H9 (cell line): Measurements from ENCODE around the gene SOHLH2. TPM values are rescaled to one million over a fixed set of nuclear protein-coding genes. Genes with fewer than 3 reads are reported as not detected.

Experiments used
- DNase-seq: peaks from one replicate; pipeline ENCODE4 v3.0.0-alpha.2; 2017
- H2AFZ ChIP-seq: one replicate; pipeline ENCODE4 v1.6.1; 2013; ENCODE audit warnings: mild to moderate bottlenecking, low read length, control low read depth, moderate library complexity
- H2AK5ac ChIP-seq: 2 replicates; pipeline ENCODE4 v1.6.1; 2013; ENCODE audit warnings: low read length, control low read depth, mixed read lengths; ENCODE audit not compliant: insufficient read length
- H2BK120ac ChIP-seq: one replicate; pipeline ENCODE4 v1.6.1; 2013; ENCODE audit warnings: low read depth, mild to moderate bottlenecking, low read length, control low read depth, inconsistent platforms; ENCODE audit not compliant: poor library complexity, severe bottlenecking
- H2BK12ac ChIP-seq: 2 replicates; pipeline ENCODE4 v1.6.1; 2013; ENCODE audit warnings: low read length, control low read depth, mixed read lengths, low read depth; ENCODE audit not compliant: insufficient read length
- H2BK15ac ChIP-seq: 2 replicates; pipeline ENCODE4 v1.6.1; 2013; ENCODE audit warnings: low read depth, low read length, control low read depth
- H2BK20ac ChIP-seq: one replicate; pipeline ENCODE4 v1.6.1; 2013; ENCODE audit warnings: low read depth, mild to moderate bottlenecking, low read length, control low read depth, inconsistent platforms; ENCODE audit not compliant: poor library complexity, severe bottlenecking
- H2BK5ac ChIP-seq: 2 replicates; pipeline ENCODE4 v1.6.1; 2013; ENCODE audit warnings: low read length, control low read depth, mixed read lengths; ENCODE audit not compliant: insufficient read length
- H3K14ac ChIP-seq: 2 replicates; pipeline ENCODE4 v1.6.1; 2013; ENCODE audit warnings: low read length, control low read depth; ENCODE audit not compliant: insufficient read depth
- H3K18ac ChIP-seq: 2 replicates; pipeline ENCODE4 v1.6.1; 2013; ENCODE audit warnings: low read depth, mild to moderate bottlenecking, mixed read lengths, low read length, control low read depth; ENCODE audit not compliant: insufficient read length
- H3K23ac ChIP-seq: 2 replicates; pipeline ENCODE4 v1.6.1; 2013; ENCODE audit warnings: low read length, control low read depth, mixed read lengths, low read depth; ENCODE audit not compliant: insufficient read length
- H3K23me2 ChIP-seq: 2 replicates; pipeline ENCODE4 v1.6.1; 2013; ENCODE audit warnings: low read depth, mild to moderate bottlenecking, mixed read lengths, low read length, control low read depth; ENCODE audit not compliant: insufficient read length, poor library complexity, severe bottlenecking
- H3K27ac ChIP-seq: 2 replicates; pipeline ENCODE4 v1.5.1; 2013; ENCODE audit warnings: low read length, control low read depth, mixed read lengths, low read depth; ENCODE audit not compliant: insufficient read length
- H3K27me3 ChIP-seq: 2 replicates; pipeline ENCODE4 v1.6.1; 2013; ENCODE audit warnings: low read length, control low read depth, inconsistent platforms; ENCODE audit not compliant: insufficient read depth
- H3K4ac ChIP-seq: 2 replicates; pipeline ENCODE4 v1.6.1; 2013; ENCODE audit warnings: low read depth, mild to moderate bottlenecking, control low read depth, inconsistent platforms, low read length, moderate library complexity
- H3K4me1 ChIP-seq: 2 replicates; pipeline ENCODE4 v1.6.1; 2013; ENCODE audit warnings: low read length, control low read depth, inconsistent platforms; ENCODE audit not compliant: insufficient read depth
- H3K4me2 ChIP-seq: 2 replicates; pipeline ENCODE4 v1.6.1; 2013; ENCODE audit warnings: low read length, control low read depth, mixed read lengths; ENCODE audit not compliant: insufficient read length, insufficient read depth
- H3K56ac ChIP-seq: 2 replicates; pipeline ENCODE4 v1.6.1; 2013; ENCODE audit warnings: low read depth, mild to moderate bottlenecking, mixed read lengths, low read length, control low read depth; ENCODE audit not compliant: insufficient read length
- H3K79me1 ChIP-seq: 2 replicates; pipeline ENCODE4 v1.6.1; 2013; ENCODE audit warnings: low read depth, mild to moderate bottlenecking, moderate library complexity, low read length, control low read depth, inconsistent platforms; ENCODE audit not compliant: insufficient read depth, poor library complexity, severe bottlenecking
- H3K79me2 ChIP-seq: 2 replicates; pipeline ENCODE4 v1.6.1; 2013; ENCODE audit warnings: low read length, control low read depth, inconsistent platforms; ENCODE audit not compliant: insufficient read depth
- H3K9ac ChIP-seq: 2 replicates; pipeline ENCODE4 v1.6.1; 2013; ENCODE audit warnings: low read length, control low read depth, mixed read lengths; ENCODE audit not compliant: insufficient read length; ENCODE audit errors: extremely low read depth
- H3K9me3 ChIP-seq: one replicate; pipeline ENCODE4 v1.6.1; 2013; ENCODE audit warnings: low read depth, low read length, inconsistent platforms; ENCODE audit not compliant: control insufficient read depth
- H3T11ph ChIP-seq: one replicate; pipeline ENCODE4 v1.6.1; 2013; ENCODE audit warnings: mild to moderate bottlenecking, low read length, control low read depth, inconsistent platforms
- H4K20me1 ChIP-seq: one replicate; pipeline ENCODE4 v1.6.1; 2013; ENCODE audit not compliant: control insufficient read depth, insufficient read length, insufficient read depth
- H4K5ac ChIP-seq: 2 replicates; pipeline ENCODE4 v1.6.1; 2013; ENCODE audit warnings: low read depth, mild to moderate bottlenecking, mixed read lengths, low read length, control low read depth; ENCODE audit not compliant: insufficient read length
- H4K8ac ChIP-seq: replicated peaks from 2 replicates; pipeline ENCODE4 v1.6.1; 2013; ENCODE audit warnings: low read length, control low read depth, mixed read lengths, low read depth; ENCODE audit not compliant: insufficient read length
- H4K91ac ChIP-seq: 2 replicates; pipeline ENCODE4 v1.6.1; 2013; ENCODE audit warnings: low read depth, mild to moderate bottlenecking, moderate library complexity, mixed read lengths, low read length, control low read depth; ENCODE audit not compliant: insufficient read length
- H3K27ac Mint-ChIP-seq, 3 experiments: 2 replicates in 2 of 3; 3 replicates in 1 of 3; pipeline ENCODE4 v1.8.0; 2020 to 2021; ENCODE audit warnings: mixed read lengths in 3 of 3, mild to moderate bottlenecking in 1 of 3, moderate library complexity in 1 of 3
- H3K27me3 Mint-ChIP-seq: 2 replicates; pipeline ENCODE4 v1.8.0; 2021; ENCODE audit warnings: low read depth, mild to moderate bottlenecking, moderate library complexity, mixed read lengths
- H3K36me3 Mint-ChIP-seq, 3 experiments: 2 replicates in 2 of 3; 3 replicates in 1 of 3; pipeline ENCODE4 v1.8.0; 2020 to 2021; ENCODE audit warnings: low read depth in 3 of 3, mixed read lengths in 3 of 3; ENCODE audit not compliant: insufficient read depth in 1 of 3
- H3K4me1 Mint-ChIP-seq, 2 experiments: 2 replicates each; pipeline ENCODE4 v1.8.0; 2020; ENCODE audit warnings: mixed read lengths in 2 of 2
- H3K4me3 Mint-ChIP-seq, 2 experiments: 2 replicates in 1 of 2; 3 replicates in 1 of 2; pipeline ENCODE4 v1.8.0; 2020 to 2021; ENCODE audit warnings: mild to moderate bottlenecking in 2 of 2, mixed read lengths in 2 of 2, moderate library complexity in 1 of 2
- H3K9me3 Mint-ChIP-seq, 2 experiments: 2 replicates in 1 of 2; 3 replicates in 1 of 2; pipeline ENCODE4 v1.8.0; 2020; ENCODE audit warnings: mild to moderate bottlenecking in 2 of 2, mixed read lengths in 2 of 2, moderate library complexity in 1 of 2
- CTCF ChIP-seq: fragments of 200-600 bp; sonication (generic); conservative IDR thresholded peaks from 3 replicates; pipeline ENCODE4 v1.8.0; 2021; ENCODE audit warnings: antibody characterized with exemption, mild to moderate bottlenecking
- WGBS: extraction: QIAGEN DNeasy Blood & Tissue Kit; methylation state at CpG from one replicate; pipeline ENCODE4 v1.1.7; 2013; ENCODE audit warnings: missing lambda C conversion rate, low lambda C conversion rate, mixed read lengths; ENCODE audit not compliant: insufficient read length; ENCODE audit errors: extremely low coverage; 5-methylcytosine and 5-hydroxymethylcytosine counted together
- total RNA-seq: library from RNA; stranded (reverse); gene quantifications from 2 replicates; pipeline ENCODE4 v1.2.1, GENCODE V29; 2021

Gene SOHLH2
- total RNA-seq, 1 experiment from 2014 or later, result 1.3 TPM

- Histone ChIP-seq H3K14ac (no peak overlapping the region), H3K79me2 (no peaks in the 10 kb centered on the region), H3K56ac (no peak overlapping the region), H2BK20ac (no peak overlapping the region), H3K23ac (no peak overlapping the region), H4K5ac (no peak overlapping the region), H2BK12ac (no peak overlapping the region), H3K9ac (no peak overlapping the region), H3K4me1 (no peaks in the 10 kb centered on the region), H2BK15ac (no peak overlapping the region), H3K4ac (no peak overlapping the region), H3K18ac (no peak overlapping the region), H3K27me3 (no peaks in the 10 kb centered on the region), H4K8ac (no peak overlapping the region), H2BK120ac (no peak overlapping the region), H2AFZ (no peak overlapping the region), H3K23me2 (no peaks in the 10 kb centered on the region), H4K91ac (no peak overlapping the region), H4K20me1 (no peaks in the 10 kb centered on the region), H2BK5ac (no peak overlapping the region), H3K9me3 (no peaks in the 10 kb centered on the region), H2AK5ac (no peak overlapping the region), H3K79me1 (no peaks in the 10 kb centered on the region), H3K4me2 (no peak overlapping the region), H3T11ph (no peak overlapping the region), H3K27ac (no peak overlapping the region)
- no peak for DNase-seq
- Mint-ChIP-seq H3K27ac (no peak overlapping the region), H3K4me3 (no peak overlapping the region), H3K9me3 (peaks cover 0 to 8% of the 10 kb centered on the region in 2 experiments; a peak in 4 of 5 replicates), H3K4me1 (no peaks in the 10 kb centered on the region), H3K27me3 (no peaks in the 10 kb centered on the region), H3K36me3 (peaks cover 0 to 20% (median 14%) of the 10 kb centered on the region in 3 experiments; a peak in 5 of 7 replicates)
- no CpG with 5 or more reads among the region's 2 CpGs for WGBS
- TF ChIP-seq CTCF, result no peak
Measured at GRCh38 chr13:36242761-36243160, 28.4 kb upstream of the SOHLH2 start.
